K562 (cell line): ENCODE measurements around the gene GJC2. TPM values are rescaled to one million over a fixed set of nuclear protein-coding genes. Genes with fewer than 3 reads are reported as not detected.

Experiments used
- BRD4 ChIP-seq: fragments of 200-600 bp; sonication (generic); IDR thresholded peaks from 2 replicates; pipeline ENCODE4 v1.6.1; 2017; ENCODE audit warnings: inconsistent platforms
- CBFA2T2 ChIP-seq: fragments of 450-650 bp; conservative IDR thresholded peaks from 2 replicates; pipeline ENCODE4 v1.6.1; 2017; ENCODE audit warnings: mild to moderate bottlenecking
- CTBP1 ChIP-seq: fragments of 450-650 bp; IDR thresholded peaks from 2 replicates; pipeline ENCODE4 v1.6.1; 2016; ENCODE audit warnings: borderline replicate concordance
- ESRRB ChIP-seq: fragments of 250-450 bp; sonication (Bioruptor Pico); IDR thresholded peaks from 2 replicates; pipeline ENCODE4 v1.5.0; 2020; ENCODE audit warnings: mild to moderate bottlenecking, moderate library complexity, borderline replicate concordance
- FOXP1 ChIP-seq: sonication (generic); formaldehyde crosslinking; IDR thresholded peaks from 2 replicates; pipeline ENCODE4 v1.8.0; 2022; ENCODE audit warnings: mild to moderate bottlenecking, missing genetic modification reagents
- GABPB2 ChIP-seq: fragments of 250-450 bp; sonication (Bioruptor Pico); conservative IDR thresholded peaks from 2 replicates; pipeline ENCODE4 v1.5.1; 2021; ENCODE audit warnings: mild to moderate bottlenecking
- HNRNPH1 ChIP-seq: fragments of 200-400 bp; formaldehyde crosslinking; optimal IDR thresholded peaks from 2 replicates; pipeline ENCODE3; 2017; ENCODE audit warnings: low read depth, mild to moderate bottlenecking, low read length, moderate library complexity
- KDM5B ChIP-seq: fragments of 200-600 bp; sonication (generic); IDR thresholded peaks from 2 replicates; pipeline ENCODE4 v1.6.1; 2012; ENCODE audit warnings: low read depth, mild to moderate bottlenecking, moderate library complexity, low read length, control low read depth, inconsistent platforms; ENCODE audit not compliant: insufficient replicate concordance
- MBD2 ChIP-seq: sonication (generic); IDR thresholded peaks from 2 replicates; pipeline ENCODE4 v1.6.1; 2016; ENCODE audit warnings: low read depth, borderline replicate concordance
- MCM7 ChIP-seq, 2 experiments: fragments of 450-650 bp; IDR thresholded peaks; 2 replicates each; pipeline ENCODE4 v1.6.1; 2016 to 2018
- NFE2 ChIP-seq: IDR thresholded peaks from 2 replicates; pipeline ENCODE4 v1.6.1; 2014; ENCODE audit warnings: antibody characterized with exemption, low read depth
- NFE2L1 ChIP-seq: fragments of 450-650 bp; IDR thresholded peaks from 2 replicates; pipeline ENCODE4 v1.6.1; 2016; ENCODE audit warnings: missing genetic modification characterization, low read depth, mild to moderate bottlenecking, missing compliant biosample characterization, moderate library complexity, borderline replicate concordance
- NFIC ChIP-seq: fragments of 450-650 bp; IDR thresholded peaks from 2 replicates; pipeline ENCODE4 v1.6.1; 2017; ENCODE audit warnings: mild to moderate bottlenecking, inconsistent platforms
- PTTG1 ChIP-seq: fragments of 450-650 bp; IDR thresholded peaks from 2 replicates; pipeline ENCODE4 v1.6.1; 2016; ENCODE audit warnings: low read depth, mild to moderate bottlenecking, missing genetic modification characterization, missing compliant biosample characterization
- SAFB2 ChIP-seq: fragments of 200-400 bp; formaldehyde crosslinking; IDR thresholded peaks from 2 replicates; pipeline ENCODE4 v1.6.1; 2018; ENCODE audit warnings: borderline replicate concordance, low read length, low read depth, moderate library complexity; ENCODE audit not compliant: severe bottlenecking
- SIRT6 ChIP-seq: IDR thresholded peaks from one replicate; pipeline ENCODE4 v1.6.1; 2012; ENCODE audit warnings: low read depth, mild to moderate bottlenecking, control low read depth, inconsistent platforms, low read length, moderate library complexity
- SNIP1 ChIP-seq: fragments of 450-650 bp; IDR thresholded peaks from 2 replicates; pipeline ENCODE4 v1.7.1; 2017; ENCODE audit warnings: low read depth, mild to moderate bottlenecking
- TAF9B ChIP-seq: fragments of 450-650 bp; IDR thresholded peaks from 2 replicates; pipeline ENCODE4 v1.6.1; 2018; ENCODE audit warnings: mild to moderate bottlenecking; ENCODE audit not compliant: partially characterized antibody
- TSC22D4 ChIP-seq: fragments of 450-650 bp; IDR thresholded peaks from 2 replicates; pipeline ENCODE4 v1.6.1; 2016; ENCODE audit warnings: missing genetic modification characterization, missing biosample characterization, control low read depth
- ZBTB43 ChIP-seq: sonication (generic); formaldehyde crosslinking; IDR thresholded peaks from 2 replicates; pipeline ENCODE4 v1.8.0; 2023; ENCODE audit warnings: mild to moderate bottlenecking, missing genetic modification reagents
- ZNF444 ChIP-seq: fragments of 250-450 bp; sonication (Bioruptor Pico); IDR thresholded peaks from 2 replicates; pipeline ENCODE4 v1.4.0; 2020; ENCODE audit warnings: mild to moderate bottlenecking, moderate library complexity
- ZNF583 ChIP-seq: fragments of 250-450 bp; sonication (Bioruptor Pico); IDR thresholded peaks from 2 replicates; pipeline ENCODE4 v1.4.0; 2020
- ZNF778 ChIP-seq: fragments of 450-650 bp; formaldehyde crosslinking; IDR thresholded peaks from 2 replicates; pipeline ENCODE4 v1.4.0; 2020; ENCODE audit warnings: mild to moderate bottlenecking, moderate library complexity
- polyA plus RNA-seq, 8 experiments: library from polyadenylated mRNA; depleted of rRNA in 4 of 8; stranded (reverse) in 5 of 8; unstranded in 3 of 8; fragments of >200 nt; fragmentation: Nextera tagmentation in 2 of 8; fragmentation: Illumina TruSeq in 1 of 8; extraction: Ambion mirVana in 2 of 8; extraction: Trizol in 1 of 8; gene quantifications; 2 replicates each; pipeline versions ENCODE4 v1.2.1 to v1.2.3, GENCODE V29; 2011 to 2014; ENCODE audit warnings: inconsistent platforms in 1 of 8, missing spikeins in 1 of 8
- total RNA-seq, 7 experiments: library from RNA; depleted of rRNA in 6 of 7; stranded (reverse); fragments of >200 nt in 6 of 7; fragmentation: Illumina TruSeq in 2 of 7; extraction: Trizol in 2 of 7; gene quantifications; 2 replicates each; pipeline versions ENCODE4 v1.2.1 to v1.2.3, GENCODE V29; 2011 to 2021; ENCODE audit warnings: low replicate concordance in 1 of 7
- TF ChIP-seq, protein P1 (sequence below): fragments of 250-450 bp; sonication (Bioruptor Pico); IDR thresholded peaks from 2 replicates; pipeline ENCODE4 v1.8.0; 2022; ENCODE audit warnings: moderate library complexity, mild to moderate bottlenecking, inconsistent platforms
- TF ChIP-seq, protein P2 (sequence below): fragments of 250-450 bp; sonication (Bioruptor Pico); IDR thresholded peaks from 2 replicates; pipeline ENCODE4 v1.4.0; 2020; ENCODE audit warnings: borderline replicate concordance

The GJC2 gene
- total and polyA plus RNA-seq, 9 of the 15 experiments (the other 6 are each of a cell fraction or from before 2014, with no cell fraction given) = 0.03 to 0.62 (median 0.11) TPM; not detected in 2

- TF ChIP-seq, protein P1, sequence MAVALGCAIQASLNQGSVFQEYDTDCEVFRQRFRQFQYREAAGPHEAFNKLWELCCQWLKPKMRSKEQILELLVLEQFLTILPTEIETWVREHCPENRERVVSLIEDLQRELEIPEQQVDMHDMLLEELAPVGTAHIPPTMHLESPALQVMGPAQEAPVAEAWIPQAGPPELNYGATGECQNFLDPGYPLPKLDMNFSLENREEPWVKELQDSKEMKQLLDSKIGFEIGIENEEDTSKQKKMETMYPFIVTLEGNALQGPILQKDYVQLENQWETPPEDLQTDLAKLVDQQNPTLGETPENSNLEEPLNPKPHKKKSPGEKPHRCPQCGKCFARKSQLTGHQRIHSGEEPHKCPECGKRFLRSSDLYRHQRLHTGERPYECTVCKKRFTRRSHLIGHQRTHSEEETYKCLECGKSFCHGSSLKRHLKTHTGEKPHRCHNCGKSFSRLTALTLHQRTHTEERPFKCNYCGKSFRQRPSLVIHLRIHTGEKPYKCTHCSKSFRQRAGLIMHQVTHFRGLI (CRISPR knock-in tag) = no peak
- TF ChIP-seq SNIP1 (no peak), NFIC (peak; percentile 94), HNRNPH1 (no peak), NFE2 (0 out of 2 replicates have a peak, but pooled peaks have one; percentile 29), MBD2 (peak; percentile 62; the same call in 1 of the 2 replicates), ESRRB (CRISPR knock-in tag) (no peak), ZNF444 (CRISPR knock-in tag) (no peak), KDM5B (no peak), NFE2L1 (tag) (no peak), BRD4 (no peak), FOXP1 (CRISPR knock-in tag) (no peak), TSC22D4 (tag) (no peak), CBFA2T2 (peak; percentile 99), CTBP1 (peak; percentile 76; the same call in 1 of the 2 replicates), ZBTB43 (CRISPR knock-in tag) (no peak), GABPB2 (CRISPR knock-in tag) (no peak), MCM7 (IDR thresholded peaks at IDR 0.05) (no peak), ZNF583 (no peak), PTTG1 (tag) (no peak), ZNF778 (CRISPR knock-in tag) (no peak), TAF9B (no peak), SIRT6 (no peak), SAFB2 (no peak)
- TF ChIP-seq, protein P2, sequence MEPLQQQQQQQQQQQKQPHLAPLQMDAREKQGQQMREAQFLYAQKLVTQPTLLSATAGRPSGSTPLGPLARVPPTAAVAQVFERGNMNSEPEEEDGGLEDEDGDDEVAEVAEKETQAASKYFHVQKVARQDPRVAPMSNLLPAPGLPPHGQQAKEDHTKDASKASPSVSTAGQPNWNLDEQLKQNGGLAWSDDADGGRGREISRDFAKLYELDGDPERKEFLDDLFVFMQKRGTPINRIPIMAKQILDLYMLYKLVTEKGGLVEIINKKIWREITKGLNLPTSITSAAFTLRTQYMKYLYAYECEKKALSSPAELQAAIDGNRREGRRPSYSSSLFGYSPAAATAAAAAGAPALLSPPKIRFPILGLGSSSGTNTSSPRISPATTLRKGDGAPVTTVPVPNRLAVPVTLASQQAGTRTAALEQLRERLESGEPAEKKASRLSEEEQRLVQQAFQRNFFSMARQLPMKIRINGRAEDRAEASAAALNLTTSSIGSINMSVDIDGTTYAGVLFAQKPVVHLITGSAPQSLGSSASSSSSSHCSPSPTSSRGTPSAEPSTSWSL (CRISPR knock-in tag) = no peak
These were observed 29.3 kb downstream of the GJC2 start (continued) for GRCh38 chr1:228178737-228179684.
